Epidermal melanocyte (primary cell): ENCODE measurements around the gene EML5.

Experiments used
- DNase-seq: peaks from one replicate; pipeline ENCODE4 v3.0.0; 2011; ENCODE audit warnings: low spot score; ENCODE audit not compliant: insufficient read length

The EML5 gene

GRCh38 chr14:88727057-88727456 is 65.7 kb downstream of the EML5 start:
- no peak for DNase-seq

GRCh38 chr14:88710709-88711108 is 82.0 kb downstream of the EML5 start:
- DNase-seq: no peak

GRCh38 chr14:88707088-88707487 is 85.7 kb downstream of the EML5 start:
- DNase-seq: no peak

- no peak for DNase-seq
Observed at GRCh38 chr14:88706425-88706824, 86.3 kb downstream of the EML5 start.

GRCh38 chr14:88698651-88699050 is 94.1 kb downstream of the EML5 start:
- DNase-seq: no peak

GRCh38 chr14:88695870-88696269 is 96.9 kb downstream of the EML5 start:
- no peak for DNase-seq

- no peak for DNase-seq
Observed at GRCh38 chr14:88688386-88688785, 104.4 kb downstream of the EML5 start.

GRCh38 chr14:88683119-88683518 is 109.6 kb downstream of the EML5 start:
- DNase-seq: no peak

- no peak for DNase-seq
Observed at GRCh38 chr14:88682495-88683114, 110.1 kb downstream of the EML5 start.

- no peak for DNase-seq
Observed at GRCh38 chr14:88681755-88682494, 110.8 kb downstream of the EML5 start.

GRCh38 chr14:88669346-88669745 is 123.4 kb downstream of the EML5 start:
- no peak for DNase-seq

- DNase-seq: no peak
Observed at GRCh38 chr14:88668448-88669116, 124.2 kb downstream of the EML5 start.

GRCh38 chr14:88667555-88668273 is 125.0 kb downstream of the EML5 start:
- DNase-seq: peak; percentile 81

GRCh38 chr14:88660056-88660455 is 132.7 kb downstream of the EML5 start:
- DNase-seq: no peak

GRCh38 chr14:88639221-88639620 is 153.5 kb downstream of the EML5 start:
- no peak for DNase-seq

GRCh38 chr14:88632512-88632911 is 160.2 kb downstream of the EML5 start:
- DNase-seq: no peak

- no peak for DNase-seq
Observed at GRCh38 chr14:88631091-88631490, 161.7 kb downstream of the EML5 start.

- DNase-seq: no peak
Observed at GRCh38 chr14:88630565-88630964, 162.2 kb downstream of the EML5 start.

- no peak for DNase-seq
Observed at GRCh38 chr14:88628462-88628861, 164.3 kb downstream of the EML5 start.

GRCh38 chr14:88628033-88628432 is 164.7 kb downstream of the EML5 start:
- DNase-seq: no peak

GRCh38 chr14:88625671-88626070 is 167.1 kb downstream of the EML5 start:
- DNase-seq: no peak

- DNase-seq: no peak
Observed at GRCh38 chr14:88621100-88621499, 171.7 kb downstream of the EML5 start.
